Middle frontal gyrus (tissue), 1 donor: ENCODE measurements around the gene SPRR5.

Experiments
- DNase-seq: peaks from one replicate; pipeline ENCODE4 v3.0.0-alpha.2; 2015; ENCODE audit warnings: low spot score; ENCODE audit errors: extremely low spot score

SPRR5 gene

GRCh38 chr1:152982076-152982475, 35.1 kb downstream of the SPRR5 start:
- DNase-seq: no peak

- DNase-seq: no peak
These were observed 36.2 kb downstream of the SPRR5 start for GRCh38 chr1:152983234-152983633.

- no peak for DNase-seq
These were observed 36.7 kb downstream of the SPRR5 start, which contains the start of gene SPRR1A for GRCh38 chr1:152983743-152984142. Gene SPRR1A, plus strand, starts transcription at chr1:152984081. Its CDS starts 1,150 bp downstream, at chr1:152985231.

- DNase-seq: no peak
These were observed 39.6 kb downstream of the SPRR5 start for GRCh38 chr1:152986578-152986977.

- DNase-seq: no peak
These were observed 46.2 kb downstream of the SPRR5 start for GRCh38 chr1:152993186-152993585.

- DNase-seq: no peak
These were observed 48.8 kb downstream of the SPRR5 start for GRCh38 chr1:152995842-152996241.

GRCh38 chr1:152996633-152997400, 49.8 kb downstream of the SPRR5 start:
- DNase-seq: no peak

GRCh38 chr1:152997901-152998300, 50.9 kb downstream of the SPRR5 start:
- DNase-seq: no peak

GRCh38 chr1:152998476-152998875, 51.5 kb downstream of the SPRR5 start:
- no peak for DNase-seq
